UCSD-AML1 (cell line): Measurements from ENCODE around the gene LARP6.
A peak's percentile ranks its signal among the peaks of the same experiment; 100 is the strongest.
"Not testable (repeated sequence)": the region's sequence is repeated elsewhere in the genome, so short reads cannot be mapped to it uniquely, and the experiment has no call there.

Experiments
- DNase-seq: peaks from one replicate; lab custom pipeline; 2025; ENCODE audit not compliant: unreplicated experiment; lab: John Stamatoyannopoulos, UW

Gene LARP6

DNA sequence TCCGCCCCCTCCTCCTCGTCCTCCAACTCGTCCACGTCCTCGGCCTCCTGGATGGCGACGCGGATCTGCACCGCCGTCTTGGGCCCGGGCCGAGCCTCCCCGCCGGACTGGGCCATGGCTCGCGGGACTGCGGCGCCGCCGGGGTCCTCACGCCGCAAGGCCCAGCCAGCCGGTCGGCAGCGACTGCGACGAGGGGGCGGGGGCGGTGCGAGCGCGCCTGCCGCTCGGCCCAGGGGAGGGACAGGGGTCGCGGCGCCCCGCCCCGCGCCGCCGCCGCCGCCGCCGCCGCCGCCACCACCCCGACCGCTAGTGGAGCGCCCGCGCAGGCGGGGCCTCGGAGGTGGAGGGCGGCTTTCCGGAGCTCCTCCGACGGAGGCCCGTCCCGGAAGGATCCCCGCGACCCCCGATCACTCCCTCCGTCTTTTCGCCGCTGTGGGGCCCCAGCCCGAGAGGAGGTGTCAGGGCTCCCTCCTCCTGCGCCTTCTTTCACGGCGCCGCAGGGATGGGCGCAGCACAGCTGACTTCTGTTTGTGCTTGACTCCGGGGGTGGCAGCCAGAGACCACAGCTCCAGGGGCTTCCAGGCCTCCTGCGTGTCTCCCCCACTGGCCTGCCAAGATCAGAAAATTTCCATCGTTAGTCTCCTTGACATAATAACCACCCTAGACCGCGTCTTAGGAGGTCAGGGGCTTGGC, at the start of gene LARP6:
Gene LARP6 (minus strand): TSS at position 185 of the 693 bp plus-strand sequence. CDS start 69 bp downstream, at position 116.
- no peak for DNase-seq

DNA sequence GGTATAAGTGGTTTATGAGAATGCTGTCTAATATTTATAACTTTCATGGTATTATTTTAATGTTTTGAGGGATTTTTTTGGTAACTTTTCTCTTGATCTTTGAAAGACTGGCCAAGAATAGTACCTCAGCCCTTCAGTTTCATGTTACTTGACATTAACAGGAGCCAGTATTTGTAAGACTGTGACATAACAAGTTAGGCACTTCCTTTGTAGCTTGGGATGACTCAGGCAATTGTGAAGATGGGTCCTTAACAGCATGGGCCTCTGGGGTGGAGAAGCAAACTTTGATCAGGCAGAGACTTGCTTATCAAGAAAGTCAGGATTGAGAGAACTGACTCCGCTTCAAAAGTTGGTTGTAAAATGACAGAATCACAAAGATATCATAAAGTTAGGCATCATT, 48.1 kb upstream of the LARP6 start:
- no peak for DNase-seq

DNA sequence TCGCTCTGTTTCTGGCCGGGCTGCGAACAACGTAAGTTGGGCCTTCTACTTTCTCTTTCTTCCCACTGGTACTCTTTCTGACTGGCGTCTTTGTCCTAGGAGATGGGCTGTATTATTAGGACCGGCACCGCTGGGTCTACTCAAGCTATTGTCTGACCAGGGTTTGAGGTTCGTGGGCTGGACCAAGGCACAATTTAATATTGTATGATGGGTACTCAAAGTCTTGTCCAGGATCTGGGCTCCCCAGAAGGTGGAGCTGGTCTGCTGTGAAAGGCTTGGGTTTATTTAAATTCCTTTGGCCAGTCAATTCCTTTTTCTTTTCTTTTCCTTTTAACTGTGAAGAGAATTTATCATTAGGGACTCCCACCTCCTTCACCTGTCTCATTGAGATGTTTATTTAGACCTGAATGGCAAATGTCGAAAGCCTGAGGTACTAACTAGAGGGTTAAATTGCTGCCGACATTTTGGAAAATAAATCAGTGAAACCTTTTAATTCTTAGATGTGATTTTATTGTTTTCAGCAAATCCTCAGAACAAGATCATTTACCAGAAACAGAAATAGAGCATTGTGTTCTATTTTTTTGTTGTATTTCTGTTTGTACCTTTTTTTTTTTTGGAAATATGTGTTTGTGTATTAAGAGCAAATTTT, 39.1 kb upstream of the LARP6 start:
- DNase-seq, result no peak

DNA sequence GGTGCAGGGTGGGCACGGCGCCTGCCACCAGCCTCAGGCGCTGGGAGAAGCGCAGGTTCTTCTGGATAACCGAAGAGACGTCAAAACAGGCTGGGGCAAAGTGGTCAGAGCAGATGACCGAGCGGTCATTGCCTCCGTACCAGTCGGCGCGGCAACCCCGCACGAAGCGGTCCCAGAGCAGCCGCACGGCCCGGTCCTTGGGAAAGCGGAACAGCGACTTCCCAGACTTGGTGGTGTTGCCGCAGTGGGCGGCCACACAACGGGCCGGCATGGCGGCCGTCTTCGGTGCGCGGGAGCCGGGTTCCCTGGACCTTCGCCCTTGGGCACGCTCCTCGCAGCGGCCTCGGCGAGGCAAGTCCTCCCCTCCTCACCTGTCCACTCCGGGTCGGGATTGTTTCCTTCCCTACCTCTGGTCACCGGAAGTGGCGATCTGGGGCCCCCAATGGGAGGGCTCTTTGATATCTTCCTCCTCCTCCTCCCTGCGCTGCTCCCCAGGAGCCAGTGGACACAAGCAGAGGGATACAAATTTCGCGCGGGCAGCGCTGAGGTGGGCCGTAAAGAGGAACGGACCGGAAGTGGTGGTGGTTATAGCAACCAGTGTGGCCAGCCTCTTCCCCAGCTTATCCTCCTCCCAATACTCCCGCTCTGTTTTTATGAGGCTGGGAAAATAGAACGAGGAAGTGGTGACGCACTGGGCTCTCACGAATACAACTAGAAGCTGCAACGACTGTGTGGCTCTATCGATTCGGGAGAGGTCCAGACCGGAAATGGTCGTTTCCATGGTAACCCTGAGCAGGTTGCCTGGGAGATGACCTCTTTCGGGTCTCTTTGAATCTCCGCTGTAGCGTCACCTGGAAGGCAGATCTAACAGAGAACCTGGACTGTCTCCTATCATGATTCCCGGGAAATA, 38.3 kb upstream of the LARP6 start, which contains the start of the genes LRRC49 and THAP10:
Gene LRRC49 (plus strand): TSS at position 825 of the 910 bp plus-strand sequence. CDS start 69 bp downstream, at position 894.
Gene THAP10 (minus strand): TSS at position 432 of the 910 bp plus-strand sequence. CDS start 161 bp downstream, at position 271.
- DNase-seq, result peak; percentile 20

DNA sequence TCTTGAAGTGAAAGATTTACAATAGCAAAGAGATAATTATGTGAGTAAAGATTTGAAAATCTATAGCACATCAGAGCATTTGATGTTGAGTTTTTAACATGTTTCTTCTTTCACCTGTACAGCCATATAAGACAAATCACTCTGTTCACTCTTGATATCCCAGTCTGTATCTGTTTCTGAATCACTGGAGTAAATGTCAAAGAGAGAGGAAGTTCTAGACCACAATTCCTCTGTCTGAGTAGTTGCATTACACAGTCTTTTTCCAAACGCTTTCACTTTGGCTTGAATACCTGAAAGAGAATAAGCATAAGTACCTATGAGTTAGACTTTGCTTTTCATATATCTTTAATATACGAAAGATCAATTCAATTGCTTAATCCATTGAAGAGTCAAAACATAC, 28.4 kb upstream of the LARP6 start:
- DNase-seq, result no peak

DNA sequence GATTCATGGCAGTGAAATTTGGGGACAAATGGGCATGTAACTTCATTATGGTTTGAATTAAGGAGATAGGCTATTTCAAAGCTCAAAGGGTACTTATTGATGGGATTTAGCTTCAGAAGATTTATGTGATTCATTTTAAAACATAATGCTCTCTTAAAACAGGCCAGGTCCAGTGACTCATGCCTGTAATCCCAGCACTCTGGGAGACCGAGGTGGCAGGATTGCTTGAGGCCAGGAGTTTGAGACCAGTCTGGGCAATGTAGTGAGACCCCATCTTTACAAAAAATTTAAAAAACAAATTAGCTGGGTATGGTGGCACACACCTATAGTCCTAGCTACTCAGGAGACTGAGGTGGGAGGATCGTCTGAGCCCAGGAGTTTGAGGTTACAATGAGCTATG, 26.8 kb upstream of the LARP6 start:
- DNase-seq, result no peak

DNA sequence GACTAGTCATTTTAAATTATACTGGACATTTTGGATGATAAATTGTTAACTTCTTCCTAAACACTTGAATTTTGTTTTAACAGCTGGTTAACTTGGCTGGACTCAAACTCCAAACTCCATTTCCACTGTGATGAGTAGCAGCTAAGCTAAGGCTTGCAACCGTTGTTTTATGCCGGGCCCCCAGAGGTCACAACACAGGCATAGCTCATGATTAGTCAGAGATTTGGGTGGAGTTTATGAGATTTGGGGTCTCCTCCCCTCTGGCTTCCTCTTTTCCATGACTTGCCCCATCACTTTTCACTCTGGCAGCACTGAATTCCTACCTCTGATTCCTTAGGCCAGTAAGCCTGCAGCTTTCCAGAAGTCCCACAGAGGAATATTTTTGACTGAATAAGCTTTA, 25.4 kb upstream of the LARP6 start:
- no peak for DNase-seq

DNA sequence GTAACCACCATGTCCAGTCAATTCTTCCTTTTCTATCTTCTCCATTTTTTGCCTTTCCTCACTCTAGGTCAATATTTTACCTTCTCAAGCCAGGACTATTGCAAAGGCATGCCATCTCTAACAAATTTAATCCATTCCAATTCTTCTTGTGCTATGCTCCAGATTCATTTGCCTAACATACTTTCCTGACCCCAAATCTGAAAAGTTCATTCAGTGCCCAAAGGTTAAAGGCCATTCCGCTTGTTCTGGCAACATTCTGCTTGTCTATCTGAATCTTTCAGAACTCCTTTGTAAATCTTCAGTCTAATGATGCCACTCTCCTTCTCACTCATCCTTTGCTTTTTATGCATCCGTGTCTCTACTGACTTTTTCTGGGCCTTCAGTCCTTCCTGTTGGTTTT, 22.7 kb upstream of the LARP6 start:
- DNase-seq, result no peak

DNA sequence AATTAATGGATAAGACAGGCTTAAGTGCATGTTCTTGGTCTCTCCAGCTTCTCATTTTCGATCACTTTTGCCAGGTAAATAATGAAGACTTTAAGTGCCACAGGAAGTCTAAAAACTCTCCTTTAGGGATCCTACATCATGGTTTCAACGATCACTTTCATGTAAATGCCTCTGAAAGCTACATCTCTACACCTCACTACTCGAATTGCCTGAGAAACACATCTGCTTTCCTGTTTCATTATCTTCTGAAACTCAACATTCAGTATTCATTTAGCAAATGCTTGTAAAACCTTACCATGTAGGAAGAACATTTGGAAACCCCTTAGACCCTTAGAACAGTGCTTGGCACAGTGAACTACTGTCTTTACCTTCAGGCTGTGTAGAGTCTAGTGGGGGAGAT, 22.1 kb upstream of the LARP6 start:
- DNase-seq, result no peak

DNA sequence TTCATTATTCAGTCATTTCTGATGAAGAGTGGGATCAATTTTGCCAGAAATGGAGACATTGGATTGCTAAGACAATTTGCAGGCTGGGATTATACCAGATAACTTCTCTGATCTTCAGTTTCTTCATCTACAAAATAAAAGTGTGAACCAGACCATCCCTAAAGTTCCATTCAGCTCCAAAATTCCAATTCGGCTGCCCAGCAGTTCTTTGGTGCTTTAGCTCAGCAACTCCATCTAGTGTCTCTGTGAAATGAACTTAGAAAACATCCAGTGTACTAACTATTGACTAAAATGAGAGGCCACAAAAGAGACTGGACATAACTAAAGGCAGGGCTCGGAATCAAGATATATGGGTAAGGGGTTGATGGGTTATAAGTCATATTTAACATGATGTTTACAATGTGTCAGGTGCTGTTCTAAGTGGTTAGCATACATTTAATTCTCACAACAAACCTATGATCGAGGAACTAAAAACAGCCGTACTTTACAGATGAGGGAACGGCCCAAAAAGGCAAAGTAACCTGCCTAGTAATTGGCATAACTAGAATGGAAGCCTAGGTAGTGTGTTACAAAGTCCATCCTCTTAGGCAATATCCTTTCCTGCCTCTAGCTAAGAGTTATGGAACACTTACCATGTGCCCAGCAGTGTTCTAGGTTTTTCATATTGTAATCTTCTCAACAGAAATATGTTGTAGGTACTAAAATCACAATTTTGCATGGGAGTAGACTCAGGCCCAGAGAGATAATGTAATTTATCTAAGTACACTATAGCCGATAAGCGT, 21.2 kb upstream of the LARP6 start:
- DNase-seq, result no peak

DNA sequence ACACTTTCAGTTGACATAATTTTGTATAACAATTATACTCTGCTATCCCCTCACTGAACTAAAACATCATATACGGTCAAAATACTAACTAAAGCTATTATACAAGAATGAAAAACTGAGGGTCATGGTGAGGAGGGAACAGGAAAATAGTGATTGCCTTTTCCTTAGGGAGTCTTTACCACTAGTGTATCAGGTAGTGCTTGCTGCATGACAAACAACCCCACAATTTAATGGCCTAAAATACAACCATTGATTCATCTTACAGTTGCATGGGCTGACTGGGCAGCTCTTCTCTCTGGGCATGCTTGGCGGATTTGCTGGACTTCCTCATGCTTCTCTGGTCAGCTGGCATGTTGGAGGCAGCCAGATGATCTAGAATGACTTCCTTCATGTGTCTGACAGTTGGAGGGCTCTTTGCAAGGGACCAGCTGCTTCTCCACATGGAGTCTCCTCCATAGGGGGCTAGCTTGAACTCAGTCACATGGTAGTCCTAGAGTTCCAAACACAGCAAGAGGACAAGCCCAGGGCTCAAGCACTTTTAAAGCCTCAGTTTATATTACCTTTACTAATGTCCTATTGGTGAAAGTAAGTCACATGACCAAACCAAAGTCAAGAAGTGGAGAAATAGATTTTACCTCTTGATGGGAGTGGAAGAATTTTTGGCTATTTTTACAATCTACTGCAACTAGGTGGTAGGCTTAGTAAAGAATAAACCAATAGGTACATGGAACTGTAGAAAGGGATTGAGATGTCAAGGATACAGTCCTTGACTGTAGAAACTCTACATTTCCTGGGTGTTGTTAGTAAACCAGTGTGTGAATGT, 19.5 kb upstream of the LARP6 start:
- DNase-seq, result no peak

DNA sequence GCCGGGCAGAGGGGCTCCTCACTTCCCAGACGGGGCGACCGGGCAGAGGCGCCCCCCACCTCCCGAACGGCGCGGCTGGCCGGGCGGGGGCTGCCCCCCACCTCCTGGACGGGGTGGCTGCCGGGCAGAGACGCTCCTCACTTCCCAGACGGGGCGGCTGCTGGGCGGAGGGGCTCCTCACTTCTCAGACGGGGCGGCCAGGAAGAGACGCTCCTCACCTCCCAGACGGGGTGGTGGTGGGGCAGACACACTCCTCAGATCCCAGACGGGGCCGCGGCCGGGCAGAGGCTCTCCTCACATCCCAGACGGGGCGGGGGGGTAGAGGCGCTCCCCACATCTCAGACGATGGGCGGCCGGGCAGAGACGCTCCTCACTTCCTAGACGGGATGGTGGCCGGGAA, 17.5 kb upstream of the LARP6 start:
- DNase-seq, result not testable (repeated sequence)

DNA sequence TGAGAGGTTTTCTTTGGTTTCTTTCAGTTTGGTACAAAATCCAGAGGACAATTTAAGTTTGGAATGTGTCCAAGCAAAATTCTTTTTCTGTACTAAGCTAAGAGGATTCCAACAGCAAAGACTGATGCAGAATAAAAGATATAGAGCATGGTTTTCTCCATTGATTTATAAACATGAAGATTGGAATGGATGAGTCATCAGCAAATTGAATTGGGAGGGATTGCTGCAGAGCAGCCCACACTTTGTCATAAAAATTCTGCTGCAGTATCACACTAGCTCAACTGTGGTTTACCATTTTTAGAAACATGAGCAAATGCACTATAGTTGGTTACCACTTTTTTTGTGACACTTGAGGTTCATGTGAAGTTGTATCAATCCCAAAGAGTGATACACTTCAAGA, 16.1 kb upstream of the LARP6 start:
- no peak for DNase-seq

DNA sequence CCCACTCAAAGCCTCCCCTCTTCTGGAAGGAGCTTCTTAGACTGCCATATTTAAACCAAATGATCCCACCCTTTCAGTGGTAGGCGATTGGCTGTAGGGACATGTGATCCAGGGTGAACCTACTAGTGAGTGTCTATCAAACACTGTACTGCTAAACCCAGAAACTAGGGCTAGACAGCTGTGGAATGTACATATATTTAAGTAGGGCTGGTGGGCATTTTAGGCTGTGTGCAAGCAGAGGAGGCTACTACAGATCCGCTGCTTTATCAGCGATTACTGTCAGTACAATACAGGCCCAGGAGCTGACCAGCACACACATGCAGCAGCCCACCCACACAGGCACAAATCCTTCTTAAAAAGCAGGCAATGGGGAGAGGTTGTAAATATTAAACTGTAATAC, 15.4 kb upstream of the LARP6 start:
- no peak for DNase-seq

DNA sequence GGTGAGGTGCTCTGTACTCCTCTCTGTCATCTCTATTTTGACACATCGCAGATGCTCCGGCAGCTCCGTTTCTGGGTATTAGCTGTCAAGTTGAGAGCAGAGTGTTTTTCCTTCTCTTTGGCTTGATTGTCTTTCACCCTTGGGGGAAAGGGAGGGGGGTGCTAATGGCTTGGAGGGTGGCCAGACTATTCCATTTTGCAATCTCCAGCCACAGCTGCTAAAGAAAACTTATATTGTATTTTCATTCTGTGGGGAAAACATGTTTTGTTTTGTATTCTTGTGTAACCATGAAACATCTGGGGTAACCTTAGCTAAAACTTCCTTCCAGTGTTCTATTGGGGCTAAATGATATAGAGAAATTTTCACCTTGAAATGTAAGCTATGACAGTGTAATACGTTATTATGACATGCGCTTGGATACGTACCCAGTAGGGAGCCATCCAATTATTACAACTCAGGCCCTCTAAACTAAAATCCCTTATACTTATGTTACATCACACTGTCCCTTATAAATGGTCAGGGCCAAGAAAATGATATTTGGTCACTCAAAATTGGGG, 14.0 kb upstream of the LARP6 start:
- DNase-seq, result no peak

DNA sequence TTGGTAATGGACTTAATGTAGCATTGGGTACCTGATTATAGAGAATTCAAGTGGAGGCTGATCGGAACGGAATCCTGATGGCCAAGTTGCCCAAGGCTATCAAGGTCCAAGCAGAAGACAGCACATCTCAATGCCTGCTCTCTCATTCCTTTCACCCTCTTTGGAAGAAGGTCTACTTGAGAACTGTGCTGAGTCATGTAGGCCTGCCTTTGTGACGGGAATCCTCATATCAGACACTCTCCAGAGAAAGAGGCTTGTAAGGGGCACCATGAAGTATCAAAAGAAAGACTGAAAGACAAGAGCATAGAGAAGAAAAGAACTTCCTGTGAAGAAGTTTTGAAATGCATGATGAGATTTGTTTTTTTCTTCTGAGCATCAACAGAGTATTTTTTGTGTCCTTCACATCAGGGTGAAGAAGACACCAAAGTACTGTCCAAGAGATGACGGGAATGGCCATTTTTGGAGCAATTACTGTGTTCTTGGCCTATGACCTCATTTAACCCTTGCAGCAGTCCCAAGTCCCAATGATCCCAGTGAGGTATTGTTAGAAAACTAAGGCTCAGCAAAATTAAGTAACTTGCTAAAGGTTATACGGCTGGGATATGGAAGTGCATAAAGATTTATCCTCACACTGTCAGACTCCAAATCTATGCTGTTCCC, 13.2 kb upstream of the LARP6 start:
- DNase-seq, result no peak

DNA sequence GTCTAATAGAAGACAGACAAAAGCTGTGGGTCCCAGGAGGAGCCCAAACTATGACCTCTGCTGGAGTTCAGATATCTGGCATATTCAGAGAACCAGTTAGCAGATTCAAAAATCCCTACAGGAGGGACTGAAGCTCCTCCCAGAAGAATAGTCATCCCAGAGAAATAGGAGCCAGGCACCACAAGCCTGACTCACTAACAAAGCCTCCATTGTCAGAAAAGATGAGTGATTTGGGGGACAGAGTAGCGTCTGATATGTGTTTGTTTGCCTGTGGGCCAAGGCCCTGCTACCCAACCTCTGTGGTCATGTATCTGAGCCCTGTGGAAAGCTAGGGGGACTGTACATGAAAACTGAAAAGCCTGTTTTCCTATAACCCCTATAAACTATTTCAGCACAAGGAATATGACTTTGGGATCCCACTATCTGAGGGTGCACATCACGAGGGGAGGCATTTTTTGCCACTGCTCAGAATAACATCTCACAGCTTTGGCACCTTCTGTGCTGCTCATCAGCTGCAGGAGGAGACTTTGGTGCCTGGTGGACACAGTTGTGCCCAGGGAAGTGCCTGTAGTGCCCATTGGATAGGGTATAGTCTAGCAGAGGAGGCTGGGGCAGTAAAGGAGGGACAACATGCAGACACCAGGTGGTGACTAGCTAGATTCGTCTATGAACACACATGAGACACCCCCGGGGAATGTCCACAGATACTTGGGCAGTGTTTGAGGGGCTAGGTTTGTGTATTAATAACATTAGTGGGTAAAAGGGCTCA, 9.7 kb upstream of the LARP6 start:
- no peak for DNase-seq

DNA sequence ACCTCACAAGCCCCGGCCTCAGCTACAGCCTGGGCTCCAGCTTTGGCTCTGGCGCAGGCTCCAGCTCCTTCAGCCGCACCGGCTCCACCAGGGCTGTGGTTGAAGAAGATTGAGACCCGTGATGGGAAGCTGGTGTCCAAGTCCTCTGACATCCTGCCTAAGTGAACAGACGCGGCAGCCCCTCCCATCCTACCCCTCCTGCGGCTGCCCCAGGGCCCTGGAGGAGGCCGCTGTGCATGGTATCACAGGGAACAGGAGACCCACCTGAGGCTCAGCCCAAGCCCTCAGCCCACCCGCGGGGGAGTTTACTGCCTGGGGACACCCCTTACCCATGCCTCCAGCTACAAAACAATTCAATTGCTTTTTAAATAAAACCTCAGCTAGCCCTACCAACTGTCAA, 6.0 kb upstream of the LARP6 start:
- DNase-seq, result no peak
